Measurements from ENCODE around the gene ELL2.

DNA sequence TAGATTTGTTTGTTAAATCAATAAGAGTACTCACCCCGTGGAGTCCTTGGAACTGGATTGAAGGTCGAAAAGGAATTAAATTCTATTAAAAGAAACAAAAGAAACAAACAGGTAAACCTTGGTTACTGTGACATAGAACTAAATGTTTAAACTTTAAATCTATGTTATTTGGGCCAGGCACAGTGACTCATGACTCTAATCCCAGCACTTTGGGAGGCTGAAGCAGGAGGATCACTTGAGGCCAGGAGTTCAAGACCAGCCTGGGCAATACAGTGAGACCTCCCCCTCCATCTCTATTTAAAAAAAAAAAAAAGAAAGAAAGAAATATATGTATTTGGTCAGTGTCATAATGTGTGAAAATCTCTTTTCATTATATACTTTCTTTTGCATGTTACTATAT is 18.7 kb downstream of the ELL2 start:
- TF ChIP-seq, protein P1, sequence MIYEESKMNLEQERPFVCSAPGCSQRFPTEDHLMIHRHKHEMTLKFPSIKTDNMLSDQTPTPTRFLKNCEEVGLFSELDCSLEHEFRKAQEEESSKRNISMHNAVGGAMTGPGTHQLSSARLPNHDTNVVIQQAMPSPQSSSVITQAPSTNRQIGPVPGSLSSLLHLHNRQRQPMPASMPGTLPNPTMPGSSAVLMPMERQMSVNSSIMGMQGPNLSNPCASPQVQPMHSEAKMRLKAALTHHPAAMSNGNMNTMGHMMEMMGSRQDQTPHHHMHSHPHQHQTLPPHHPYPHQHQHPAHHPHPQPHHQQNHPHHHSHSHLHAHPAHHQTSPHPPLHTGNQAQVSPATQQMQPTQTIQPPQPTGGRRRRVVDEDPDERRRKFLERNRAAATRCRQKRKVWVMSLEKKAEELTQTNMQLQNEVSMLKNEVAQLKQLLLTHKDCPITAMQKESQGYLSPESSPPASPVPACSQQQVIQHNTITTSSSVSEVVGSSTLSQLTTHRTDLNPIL (CRISPR knock-in tag; IDR thresholded peaks at IDR 0.05; ENCODE audit: low read depth) = no peak
- TF ChIP-seq, protein P2, sequence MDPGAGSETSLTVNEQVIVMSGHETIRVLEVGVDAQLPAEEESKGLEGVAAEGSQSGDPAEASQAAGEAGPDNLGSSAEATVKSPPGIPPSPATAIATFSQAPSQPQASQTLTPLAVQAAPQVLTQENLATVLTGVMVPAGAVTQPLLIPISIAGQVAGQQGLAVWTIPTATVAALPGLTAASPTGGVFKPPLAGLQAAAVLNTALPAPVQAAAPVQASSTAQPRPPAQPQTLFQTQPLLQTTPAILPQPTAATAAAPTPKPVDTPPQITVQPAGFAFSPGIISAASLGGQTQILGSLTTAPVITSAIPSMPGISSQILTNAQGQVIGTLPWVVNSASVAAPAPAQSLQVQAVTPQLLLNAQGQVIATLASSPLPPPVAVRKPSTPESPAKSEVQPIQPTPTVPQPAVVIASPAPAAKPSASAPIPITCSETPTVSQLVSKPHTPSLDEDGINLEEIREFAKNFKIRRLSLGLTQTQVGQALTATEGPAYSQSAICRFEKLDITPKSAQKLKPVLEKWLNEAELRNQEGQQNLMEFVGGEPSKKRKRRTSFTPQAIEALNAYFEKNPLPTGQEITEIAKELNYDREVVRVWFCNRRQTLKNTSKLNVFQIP (CRISPR knock-in tag; IDR thresholded peaks at IDR 0.05; ENCODE audit: borderline replicate concordance, low read depth) = no peak
- TF ChIP-seq, protein P3, sequence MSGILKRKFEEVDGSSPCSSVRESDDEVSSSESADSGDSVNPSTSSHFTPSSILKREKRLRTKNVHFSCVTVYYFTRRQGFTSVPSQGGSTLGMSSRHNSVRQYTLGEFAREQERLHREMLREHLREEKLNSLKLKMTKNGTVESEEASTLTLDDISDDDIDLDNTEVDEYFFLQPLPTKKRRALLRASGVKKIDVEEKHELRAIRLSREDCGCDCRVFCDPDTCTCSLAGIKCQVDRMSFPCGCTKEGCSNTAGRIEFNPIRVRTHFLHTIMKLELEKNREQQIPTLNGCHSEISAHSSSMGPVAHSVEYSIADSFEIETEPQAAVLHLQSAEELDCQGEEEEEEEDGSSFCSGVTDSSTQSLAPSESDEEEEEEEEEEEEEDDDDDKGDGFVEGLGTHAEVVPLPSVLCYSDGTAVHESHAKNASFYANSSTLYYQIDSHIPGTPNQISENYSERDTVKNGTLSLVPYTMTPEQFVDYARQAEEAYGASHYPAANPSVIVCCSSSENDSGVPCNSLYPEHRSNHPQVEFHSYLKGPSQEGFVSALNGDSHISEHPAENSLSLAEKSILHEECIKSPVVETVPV (CRISPR knock-in tag; IDR thresholded peaks at IDR 0.05) = no peak
- TF ChIP-seq, protein P4, sequence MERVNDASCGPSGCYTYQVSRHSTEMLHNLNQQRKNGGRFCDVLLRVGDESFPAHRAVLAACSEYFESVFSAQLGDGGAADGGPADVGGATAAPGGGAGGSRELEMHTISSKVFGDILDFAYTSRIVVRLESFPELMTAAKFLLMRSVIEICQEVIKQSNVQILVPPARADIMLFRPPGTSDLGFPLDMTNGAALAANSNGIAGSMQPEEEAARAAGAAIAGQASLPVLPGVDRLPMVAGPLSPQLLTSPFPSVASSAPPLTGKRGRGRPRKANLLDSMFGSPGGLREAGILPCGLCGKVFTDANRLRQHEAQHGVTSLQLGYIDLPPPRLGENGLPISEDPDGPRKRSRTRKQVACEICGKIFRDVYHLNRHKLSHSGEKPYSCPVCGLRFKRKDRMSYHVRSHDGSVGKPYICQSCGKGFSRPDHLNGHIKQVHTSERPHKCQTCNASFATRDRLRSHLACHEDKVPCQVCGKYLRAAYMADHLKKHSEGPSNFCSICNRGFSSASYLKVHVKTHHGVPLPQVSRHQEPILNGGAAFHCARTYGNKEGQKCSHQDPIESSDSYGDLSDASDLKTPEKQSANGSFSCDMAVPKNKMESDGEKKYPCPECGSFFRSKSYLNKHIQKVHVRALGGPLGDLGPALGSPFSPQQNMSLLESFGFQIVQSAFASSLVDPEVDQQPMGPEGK (CRISPR knock-in tag; IDR thresholded peaks at IDR 0.05; ENCODE audit: borderline replicate concordance) = no peak
- TF ChIP-seq ISL1 (CRISPR knock-in tag; IDR thresholded peaks at IDR 0.05) (no peak), ZNF565 (CRISPR knock-in tag; conservative IDR thresholded peaks at IDR 0.05; ENCODE audit: low read depth) (no peak), ZC3H10 (CRISPR knock-in tag; IDR thresholded peaks at IDR 0.05) (no peak), SNAI2 (CRISPR knock-in tag; IDR thresholded peaks at IDR 0.05) (no peak), ARNTL (CRISPR knock-in tag; IDR thresholded peaks at IDR 0.05; ENCODE audit: borderline replicate concordance, low read depth) (no peak), RARB (CRISPR knock-in tag; IDR thresholded peaks at IDR 0.05) (no peak), ZFP30 (CRISPR knock-in tag; IDR thresholded peaks at IDR 0.05) (no peak), OSR1 (CRISPR knock-in tag; IDR thresholded peaks at IDR 0.05) (no peak)
